Retina (tissue), 1 donor: Measurements from ENCODE around the gene RAP1GDS1.

ENCODE experiments used
- DNase-seq: peaks from one replicate; pipeline ENCODE4 v3.0.0-alpha.2; 2016

The RAP1GDS1 gene

GRCh38 chr4:98485816-98486345 is 224.7 kb downstream of the RAP1GDS1 start:
- DNase-seq = no peak

- DNase-seq = no peak
Observed at GRCh38 chr4:98490251-98490650, 229.1 kb downstream of the RAP1GDS1 start.

GRCh38 chr4:98491899-98492559 is 230.8 kb downstream of the RAP1GDS1 start:
- DNase-seq = no peak

- no peak for DNase-seq
Observed at GRCh38 chr4:98493296-98493695, 232.1 kb downstream of the RAP1GDS1 start.
